GM19438 (cell line): ENCODE measurements around the gene PPIE.

Experiments
- ATAC-seq: cut with Tn5 transposase; IDR thresholded peaks from one replicate; pipeline ENCODE4 v1.9.1; 2021; ENCODE audit warnings: low read depth; ENCODE audit not compliant: unreplicated experiment

PPIE gene

GRCh38 chr1:39720094-39720999 is 18.3 kb upstream of the PPIE start:
- ATAC-seq = no peak

GRCh38 chr1:39721664-39722063 is 17.0 kb upstream of the PPIE start:
- no peak for ATAC-seq

- ATAC-seq = no peak
Observed at GRCh38 chr1:39722495-39722894, 16.2 kb upstream of the PPIE start.

GRCh38 chr1:39726600-39726999 is 12.1 kb upstream of the PPIE start:
- no peak for ATAC-seq

- ATAC-seq = no peak
Observed at GRCh38 chr1:39727221-39727931, 11.3 kb upstream of the PPIE start.

GRCh38 chr1:39727932-39728317 is 10.8 kb upstream of the PPIE start:
- ATAC-seq = no peak

GRCh38 chr1:39729030-39729429 is 9.7 kb upstream of the PPIE start:
- ATAC-seq = no peak

- no peak for ATAC-seq
Observed at GRCh38 chr1:39729842-39730241, 8.8 kb upstream of the PPIE start.

GRCh38 chr1:39732730-39733129 is 6.0 kb upstream of the PPIE start:
- ATAC-seq = no peak

GRCh38 chr1:39733161-39733560 is 5.5 kb upstream of the PPIE start:
- ATAC-seq = no peak

- ATAC-seq = no peak
Observed at GRCh38 chr1:39735731-39736130, 3.0 kb upstream of the PPIE start.

- ATAC-seq = no peak
Observed at GRCh38 chr1:39737546-39738169, 1.0 kb upstream of the PPIE start.

- no peak for ATAC-seq
Observed at GRCh38 chr1:39745016-39745670, 6.5 kb downstream of the PPIE start.

- ATAC-seq = no peak
Observed at GRCh38 chr1:39751595-39751994, 12.9 kb downstream of the PPIE start.

- ATAC-seq = no peak
Observed at GRCh38 chr1:39752703-39753102, 14.0 kb downstream of the PPIE start.

GRCh38 chr1:39753132-39754025 is 14.7 kb downstream of the PPIE start:
- no peak for ATAC-seq

GRCh38 chr1:39754026-39754570 is 15.4 kb downstream of the PPIE start:
- ATAC-seq = no peak

- no peak for ATAC-seq
Observed at GRCh38 chr1:39754906-39755504, 16.3 kb downstream of the PPIE start.

- no peak for ATAC-seq
Observed at GRCh38 chr1:39755965-39756659, 17.4 kb downstream of the PPIE start.
